ENCODE measurements around the gene TRAPPC12.

- TF ChIP-seq SUZ12 (IDR thresholded peaks at IDR 0.05; ENCODE audit: extremely low read depth, insufficient read depth, insufficient read length) (no peak), YY1 (IDR thresholded peaks at IDR 0.05; ENCODE audit: insufficient read depth, insufficient read length) (no peak), ZNF274 (IDR thresholded peaks at IDR 0.05; ENCODE audit: low read depth, low read length) (no peak)
Observed at GRCh38 chr2:3422161-3422779, 42.8 kb downstream of the TRAPPC12 start.
